GM21717 (cell line): ENCODE measurements around the gene DMBX1.

Experiments used
- ATAC-seq: cut with Tn5 transposase; IDR thresholded peaks from one replicate; pipeline ENCODE4 v1.9.1; 2021; ENCODE audit warnings: mild to moderate bottlenecking, moderate library complexity; ENCODE audit not compliant: unreplicated experiment

Gene DMBX1

DNA sequence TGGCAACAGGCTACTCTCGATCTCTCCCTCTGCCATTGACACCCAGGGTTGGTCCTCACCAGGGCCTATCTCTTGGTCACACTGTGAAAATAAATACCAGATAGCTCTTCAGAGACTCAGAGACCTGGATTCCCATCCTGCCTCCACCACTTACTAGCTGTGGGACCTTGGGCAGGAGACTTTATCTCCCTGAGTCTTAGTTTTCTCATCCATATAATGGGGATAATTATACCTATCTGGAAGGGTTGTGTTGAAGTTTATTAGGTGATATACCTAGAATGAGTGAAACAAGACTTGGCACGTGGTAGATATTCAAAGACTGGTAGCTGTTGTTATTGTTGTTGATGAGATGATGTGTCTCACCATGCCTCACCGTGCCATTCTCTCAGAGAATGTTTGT lies 7.4 kb downstream of the DMBX1 start:
- no peak for ATAC-seq

DNA sequence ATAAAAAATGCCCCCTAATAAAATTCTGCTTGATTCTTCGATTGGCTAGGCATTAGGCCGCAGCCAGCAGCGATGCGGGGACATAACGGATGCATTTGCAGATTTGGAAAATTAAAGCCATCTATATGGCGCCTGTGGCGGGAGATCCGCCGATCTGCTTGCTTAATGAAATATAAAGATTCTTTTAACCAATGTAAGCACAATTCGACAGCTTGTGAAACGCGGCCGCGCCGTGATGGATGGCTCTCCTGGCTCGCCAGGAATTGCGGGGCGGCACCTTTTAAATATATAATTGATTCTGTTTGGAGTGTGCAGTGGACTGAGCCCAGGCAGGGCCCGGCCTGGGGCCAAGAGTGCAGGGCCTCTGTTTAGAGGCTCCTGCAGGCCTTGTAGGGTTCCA lies 8.0 kb downstream of the DMBX1 start:
- no peak for ATAC-seq

DNA sequence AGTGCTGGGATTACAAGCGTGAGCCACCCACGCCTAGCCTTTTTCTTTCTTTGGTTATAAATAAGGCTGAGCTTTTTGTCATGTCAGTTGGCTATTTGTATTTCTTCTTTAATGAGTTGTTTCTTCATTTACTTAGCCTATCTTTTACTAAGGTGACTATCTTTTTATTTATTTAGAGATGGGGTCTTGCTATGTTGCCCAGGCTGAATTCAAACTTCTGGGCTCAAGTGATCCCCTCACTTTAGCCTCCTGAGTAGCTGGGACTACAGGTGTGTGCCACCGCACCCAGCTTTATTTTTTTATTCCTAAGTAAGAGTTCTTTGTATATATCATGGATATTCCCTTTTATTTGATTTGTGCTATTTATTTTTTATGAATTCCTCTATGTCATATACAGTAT lies 11.9 kb downstream of the DMBX1 start:
- ATAC-seq = no peak

DNA sequence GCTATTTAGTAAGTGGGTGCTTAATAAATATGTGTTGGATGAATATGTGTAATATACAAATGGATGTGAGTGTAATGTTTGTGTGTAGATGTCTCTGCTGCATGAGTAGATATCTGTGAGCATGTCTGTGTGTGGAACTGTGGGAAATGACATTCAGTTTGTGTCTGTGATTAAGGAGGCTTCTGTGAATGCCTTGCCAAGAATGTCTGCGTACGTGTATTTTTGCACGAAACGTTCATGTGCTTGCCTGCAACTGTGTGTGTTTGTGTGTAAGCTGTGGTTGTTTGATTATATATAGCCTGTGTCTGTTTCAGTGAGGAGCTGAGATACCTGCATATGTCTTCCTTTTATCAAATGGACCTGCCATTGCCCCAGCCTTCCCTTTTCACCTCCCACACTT lies 13.8 kb downstream of the DMBX1 start:
- ATAC-seq = no peak

DNA sequence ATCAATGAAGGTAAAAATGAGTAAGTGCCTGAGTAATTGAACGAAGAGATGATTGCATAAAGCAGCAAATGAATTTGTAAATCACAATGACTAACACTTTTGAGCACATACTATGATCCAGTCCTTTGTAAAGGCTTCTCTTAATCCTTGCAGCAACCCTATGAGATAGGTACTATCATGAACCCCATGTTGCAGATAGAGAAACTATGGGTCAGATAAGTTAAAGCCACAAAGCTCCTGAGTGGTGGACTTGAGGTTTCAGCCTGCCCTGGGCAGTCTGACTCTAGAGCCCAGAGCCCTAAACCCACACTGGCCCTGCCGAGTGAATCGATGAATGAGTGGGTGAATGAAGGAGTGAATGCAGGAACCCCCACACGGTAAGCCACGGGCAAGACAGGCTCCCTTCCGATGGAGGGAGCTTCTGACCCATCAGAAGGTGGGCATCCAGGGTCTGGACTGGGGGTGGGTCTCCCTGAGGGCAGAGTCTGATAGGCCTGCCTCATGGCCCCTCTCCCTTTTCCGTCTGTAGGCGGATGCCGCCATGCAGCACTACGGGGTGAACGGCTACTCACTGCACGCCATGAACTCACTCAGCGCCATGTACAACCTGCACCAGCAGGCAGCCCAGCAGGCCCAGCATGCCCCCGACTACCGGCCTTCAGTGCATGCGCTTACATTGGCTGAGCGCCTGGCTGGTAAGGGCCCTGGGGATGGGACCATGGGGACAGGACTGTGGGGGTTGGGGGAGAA lies 17.0 kb downstream of the DMBX1 start:
- no peak for ATAC-seq

DNA sequence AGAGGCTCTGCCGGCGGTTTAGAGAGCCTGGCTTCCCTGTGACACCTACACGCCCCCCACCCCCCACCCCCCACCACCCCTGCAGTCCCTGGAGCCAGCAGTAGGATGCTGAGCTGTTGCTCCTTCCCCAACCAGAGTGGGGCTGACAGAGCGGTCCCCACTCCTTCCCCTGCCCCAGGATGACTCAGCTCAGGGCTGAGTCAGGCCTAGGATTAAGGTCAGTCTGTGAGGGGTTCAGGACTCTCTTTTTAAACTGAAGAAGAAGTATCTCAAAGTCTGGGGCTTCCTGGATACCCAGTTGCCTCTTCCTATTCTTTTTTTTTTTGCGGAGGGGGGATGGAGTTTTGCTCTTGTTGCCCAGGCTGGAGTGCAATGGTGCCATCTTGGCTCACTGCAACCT lies 19.1 kb downstream of the DMBX1 start:
- no peak for ATAC-seq

DNA sequence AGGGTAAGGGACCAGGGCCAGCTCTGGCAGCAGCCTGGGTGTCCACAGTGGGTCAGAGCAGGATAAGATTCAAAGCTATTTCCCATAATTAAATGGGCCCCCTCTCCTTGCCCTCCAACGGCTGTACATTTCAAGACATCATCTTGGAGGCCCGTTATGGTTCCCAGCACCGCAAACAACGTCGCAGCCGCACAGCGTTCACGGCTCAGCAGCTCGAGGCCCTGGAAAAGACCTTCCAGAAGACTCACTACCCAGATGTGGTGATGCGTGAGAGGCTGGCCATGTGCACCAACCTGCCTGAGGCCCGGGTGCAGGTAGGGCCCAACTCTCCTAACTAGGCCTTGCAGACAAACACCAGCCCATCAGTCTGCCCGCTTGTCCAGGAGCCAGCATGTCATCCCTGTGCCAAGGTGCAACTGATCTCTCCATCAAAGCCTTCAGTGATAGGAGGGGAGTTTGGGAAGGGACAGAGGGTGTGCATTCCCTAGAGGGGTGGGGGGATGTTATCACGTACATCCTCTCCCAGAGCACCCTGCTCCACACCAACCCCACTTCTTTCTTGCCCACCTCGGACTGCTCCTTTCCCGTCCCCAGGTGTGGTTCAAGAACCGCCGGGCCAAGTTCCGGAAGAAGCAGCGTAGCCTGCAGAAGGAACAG lies 20.8 kb downstream of the DMBX1 start:
- no peak for ATAC-seq

DNA sequence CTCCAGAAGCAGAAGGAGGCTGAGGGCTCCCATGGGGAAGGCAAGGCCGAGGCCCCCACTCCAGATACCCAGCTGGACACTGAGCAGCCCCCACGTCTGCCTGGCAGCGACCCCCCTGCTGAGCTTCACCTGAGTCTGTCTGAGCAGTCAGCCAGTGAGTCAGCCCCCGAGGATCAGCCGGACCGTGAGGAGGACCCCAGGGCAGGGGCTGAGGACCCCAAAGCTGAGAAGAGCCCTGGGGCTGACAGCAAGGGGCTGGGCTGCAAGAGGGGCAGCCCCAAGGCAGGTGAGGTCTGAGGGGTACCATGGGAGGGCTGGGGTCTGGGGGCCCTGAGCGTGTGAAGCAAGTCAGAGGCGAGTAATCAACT lies 21.3 kb downstream of the DMBX1 start:
- no peak for ATAC-seq

DNA sequence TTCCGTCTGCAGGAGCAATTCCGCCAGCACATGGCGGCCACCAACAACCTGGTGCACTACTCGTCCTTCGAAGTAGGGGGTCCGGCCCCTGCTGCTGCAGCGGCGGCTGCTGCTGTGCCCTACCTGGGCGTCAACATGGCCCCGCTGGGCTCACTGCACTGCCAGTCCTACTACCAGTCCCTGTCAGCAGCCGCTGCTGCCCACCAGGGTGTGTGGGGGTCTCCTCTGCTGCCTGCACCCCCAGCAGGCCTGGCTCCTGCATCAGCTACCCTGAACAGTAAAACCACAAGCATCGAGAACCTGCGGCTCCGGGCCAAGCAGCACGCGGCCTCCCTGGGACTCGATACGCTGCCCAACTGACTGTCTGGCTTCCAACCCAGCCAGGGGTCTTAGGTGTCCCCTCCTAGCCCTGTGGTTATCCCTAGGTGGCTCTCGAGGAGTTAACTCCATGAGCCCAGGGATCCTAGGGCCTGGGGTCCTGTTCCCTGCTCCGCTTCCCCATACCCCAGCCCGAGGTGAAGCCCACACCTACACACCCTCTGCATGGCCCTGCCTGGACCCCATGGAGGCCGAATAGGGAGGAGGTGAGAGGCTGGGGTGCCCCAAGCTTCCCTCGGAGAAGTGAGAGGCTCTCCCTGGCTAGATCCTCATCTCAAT lies 22.6 kb downstream of the DMBX1 start:
- ATAC-seq = no peak

DNA sequence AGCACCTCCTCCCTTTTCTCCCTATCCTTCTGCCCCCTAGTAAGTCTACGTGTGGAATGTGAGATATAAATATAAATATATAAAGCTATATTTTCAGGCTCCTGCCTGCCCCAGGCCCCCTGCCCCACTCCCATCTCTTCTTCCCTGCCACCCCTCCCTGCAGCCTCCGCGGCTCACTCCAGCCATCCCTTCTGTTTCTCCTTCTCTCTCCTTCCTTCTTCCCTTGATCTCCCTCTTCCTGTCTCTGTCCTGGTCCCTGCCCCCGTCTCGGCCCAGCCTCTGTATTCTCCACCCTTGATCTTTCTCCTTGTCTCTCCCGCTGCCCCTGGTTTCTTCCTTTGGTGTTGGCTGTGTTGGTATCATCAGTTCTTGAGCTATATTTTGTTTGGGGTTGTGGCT lies 23.2 kb downstream of the DMBX1 start:
- ATAC-seq = no peak

DNA sequence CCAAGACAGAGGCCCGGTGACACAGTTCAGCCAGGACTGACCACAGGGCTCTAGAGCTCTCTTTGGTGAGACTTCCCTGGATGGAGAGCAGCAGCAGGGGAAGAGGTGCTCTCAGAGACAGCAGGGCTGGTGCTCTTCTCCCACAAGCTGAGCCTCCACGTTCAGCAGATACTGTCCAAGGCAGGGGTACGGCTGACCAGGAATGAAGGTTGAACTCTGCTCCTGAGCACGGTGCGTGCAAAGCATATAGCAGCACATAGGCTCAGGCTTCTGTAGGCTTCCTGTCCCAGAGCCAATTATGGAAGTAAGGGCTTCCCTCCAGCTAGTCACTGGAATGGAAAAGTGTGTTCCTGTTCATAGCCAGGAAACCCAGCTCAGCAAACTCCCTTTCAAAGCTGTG lies 23.9 kb downstream of the DMBX1 start:
- no peak for ATAC-seq

DNA sequence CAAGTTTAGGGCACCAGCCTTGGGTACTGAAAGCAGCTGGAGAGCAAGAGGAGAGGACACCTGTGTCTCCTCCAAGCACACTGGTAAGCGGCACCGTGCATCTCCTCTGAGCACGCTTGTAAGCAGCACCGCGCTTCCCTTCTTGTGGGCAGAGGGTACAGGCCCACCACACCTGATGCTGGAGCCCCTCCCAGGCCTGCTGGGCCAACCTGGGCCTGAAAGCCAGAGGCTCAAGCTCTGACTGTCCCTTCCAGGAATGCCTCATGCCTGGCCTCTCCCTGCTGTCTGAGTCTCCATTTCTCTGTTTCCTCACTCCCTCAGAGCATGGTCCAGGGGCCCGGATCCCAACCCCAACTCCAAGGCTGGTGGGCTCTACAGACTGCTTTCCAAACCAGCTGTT lies 25.9 kb downstream of the DMBX1 start:
- ATAC-seq = no peak

DNA sequence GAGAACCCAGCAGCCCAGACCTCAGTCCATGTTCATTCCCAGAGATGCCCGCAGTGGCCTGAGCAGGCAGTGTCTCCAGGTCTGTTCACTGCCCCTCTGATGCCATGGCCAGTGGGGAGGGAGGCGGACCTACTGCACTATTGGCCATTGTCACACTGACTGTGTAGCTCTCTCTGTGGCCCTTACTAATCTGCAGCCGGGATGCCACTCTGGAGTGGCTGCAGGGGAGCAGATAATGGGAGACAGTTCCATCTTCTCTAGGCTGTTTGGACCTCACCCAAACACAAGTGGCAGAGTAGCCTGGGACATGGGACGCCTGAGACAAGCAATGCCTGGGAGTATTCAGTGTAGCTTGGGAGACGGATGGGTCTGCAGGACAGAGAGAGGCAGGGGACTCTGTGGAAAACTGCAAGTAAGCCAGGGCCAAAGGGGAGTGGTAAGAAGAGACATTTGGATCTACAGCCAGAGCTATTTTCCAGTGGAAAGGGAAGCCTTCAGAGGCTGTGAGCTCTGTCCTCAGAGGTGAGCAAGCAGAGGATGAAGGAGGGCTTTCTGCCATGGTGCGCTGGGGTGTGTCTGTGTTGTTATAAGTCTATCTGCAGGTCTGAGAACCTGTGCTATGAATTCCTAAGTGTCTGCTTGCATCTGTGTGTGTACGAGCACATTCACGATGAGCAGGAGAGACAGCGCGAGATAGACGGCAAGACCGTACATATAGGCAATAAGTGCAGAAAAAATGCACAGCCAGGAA lies 26.7 kb downstream of the DMBX1 start:
- ATAC-seq = no peak

DNA sequence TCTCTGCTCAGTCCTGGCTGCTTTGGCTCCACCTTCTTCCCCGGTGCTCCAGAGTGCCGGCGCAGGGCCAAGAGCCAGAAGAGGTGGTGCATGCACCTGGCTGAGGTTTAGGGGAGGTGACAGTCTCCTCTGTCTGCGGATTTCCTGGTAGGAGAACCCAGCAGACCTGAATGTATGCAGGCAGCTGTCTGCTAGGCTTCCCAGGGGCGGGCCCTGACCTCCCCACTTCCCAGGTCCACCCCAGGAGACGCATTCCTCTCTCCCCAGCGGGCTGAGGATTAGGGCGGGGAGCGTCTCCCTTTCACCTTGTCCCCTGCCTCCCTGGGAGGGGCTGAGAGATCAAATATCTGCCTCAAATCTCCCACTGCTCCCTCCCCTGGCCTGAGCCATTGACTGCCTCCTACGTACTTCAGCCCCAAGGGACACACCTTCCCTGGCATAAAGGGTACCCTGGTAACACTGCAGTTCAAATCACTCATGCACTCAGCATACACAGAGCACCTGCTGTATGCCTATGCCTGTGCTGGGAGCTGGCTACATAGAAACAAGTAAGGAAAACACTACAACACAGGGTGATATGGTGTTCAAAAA lies 27.5 kb downstream of the DMBX1 start:
- no peak for ATAC-seq

DNA sequence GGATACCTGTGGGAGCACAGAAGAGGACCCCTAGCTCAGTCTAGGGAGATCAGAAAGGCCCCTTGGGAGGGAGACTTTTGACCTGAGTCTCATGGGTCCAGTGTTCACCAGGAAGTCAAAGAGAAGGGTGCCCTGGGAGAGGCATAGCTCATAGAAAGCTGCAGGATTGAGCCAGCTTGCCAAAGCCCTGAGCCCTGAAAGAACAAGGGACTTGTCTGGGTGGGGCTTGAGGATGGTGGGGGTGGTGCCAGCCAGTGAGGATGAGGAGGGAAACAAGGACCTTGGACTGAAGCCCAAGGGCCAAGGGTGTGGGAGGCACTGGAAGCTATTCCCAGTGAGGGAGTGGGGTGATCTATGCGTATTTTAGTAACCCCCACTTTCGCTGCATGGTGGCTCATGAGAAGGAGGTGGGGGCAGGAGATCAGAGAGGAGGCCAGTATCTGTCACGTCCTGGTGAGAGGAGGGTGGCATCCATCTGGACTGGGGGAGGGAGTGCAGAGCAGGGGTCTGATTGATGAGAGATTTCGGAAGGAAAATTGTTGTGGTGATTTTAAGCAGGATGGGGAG lies 28.4 kb downstream of the DMBX1 start:
- ATAC-seq = no peak

DNA sequence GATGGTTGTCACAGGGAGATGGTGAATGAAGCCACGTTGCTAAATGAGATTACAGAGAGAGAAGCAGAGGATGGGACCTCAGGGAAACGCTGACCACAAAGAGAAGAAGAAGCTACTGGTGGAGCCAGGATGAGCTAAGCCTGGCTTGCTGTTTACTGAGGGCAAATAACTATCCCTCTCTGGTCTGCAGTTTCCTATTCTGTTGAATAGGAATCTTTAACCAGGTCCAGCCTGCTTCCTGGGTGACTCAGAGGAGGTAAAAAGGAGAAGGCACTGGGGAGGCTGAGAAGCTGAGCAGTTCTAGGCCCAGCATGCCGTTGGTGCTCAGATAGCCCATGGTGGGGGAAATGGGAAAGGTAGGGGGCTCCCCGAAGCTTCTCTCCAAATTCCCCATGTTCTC lies 29.6 kb downstream of the DMBX1 start:
- no peak for ATAC-seq

DNA sequence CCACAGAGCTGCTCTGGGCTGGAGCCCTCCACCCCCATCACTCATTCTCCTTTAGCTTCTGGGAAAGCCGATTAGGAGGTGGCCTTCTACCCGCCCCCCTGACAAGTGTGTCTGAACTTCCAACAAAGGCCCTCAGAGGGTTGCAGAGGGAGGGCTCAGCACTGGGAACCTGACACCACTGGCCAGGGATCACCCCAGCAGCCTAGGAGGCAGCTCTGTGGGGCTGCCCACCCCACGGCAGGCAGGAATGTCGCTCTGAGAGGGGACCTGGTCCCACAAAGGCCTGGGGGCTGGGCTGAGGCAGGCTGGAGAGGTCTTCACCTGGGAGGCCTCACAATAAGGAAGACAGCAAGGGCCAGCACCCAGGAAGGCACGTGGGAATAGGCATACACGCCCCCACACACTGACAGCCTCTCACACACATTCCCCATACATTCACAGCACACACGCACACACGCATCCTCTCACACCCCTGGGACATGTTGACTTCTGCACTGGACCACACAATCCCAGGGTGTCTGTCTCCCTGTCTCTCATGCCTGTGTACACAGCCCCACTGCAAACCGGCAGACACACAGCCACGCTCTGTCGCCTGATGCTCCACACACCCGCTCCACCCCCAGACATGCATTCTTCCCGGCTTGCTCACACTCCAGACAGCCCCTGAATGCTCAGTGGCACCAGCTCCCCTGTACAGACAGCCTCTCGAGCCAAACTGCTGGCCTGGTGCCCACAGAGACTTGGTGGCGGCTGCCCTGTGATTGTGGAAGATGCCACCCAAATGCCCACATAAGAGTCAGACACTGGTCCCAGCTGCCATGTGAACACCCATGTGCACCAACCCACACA lies 30.7 kb downstream of the DMBX1 start:
- ATAC-seq = no peak

DNA sequence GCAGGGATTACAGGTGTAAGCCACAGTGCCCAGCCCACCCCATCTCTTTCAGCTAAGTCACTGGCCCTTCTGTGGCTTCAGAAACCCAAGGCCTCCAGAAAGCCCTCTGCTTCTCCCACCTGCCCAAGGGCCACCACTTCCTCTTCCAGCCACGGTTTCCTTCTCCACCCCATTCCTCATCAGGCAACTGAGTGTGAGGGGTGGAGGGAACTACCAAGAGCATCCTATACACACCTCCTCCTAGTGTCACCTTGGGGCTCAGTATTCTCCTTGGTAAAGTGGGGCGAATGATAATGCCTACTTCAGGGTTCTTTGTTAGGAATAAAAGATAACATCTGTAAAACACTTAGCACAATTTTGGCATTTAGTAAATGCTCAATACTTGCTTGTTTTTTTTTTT lies 31.8 kb downstream of the DMBX1 start:
- ATAC-seq = no peak

DNA sequence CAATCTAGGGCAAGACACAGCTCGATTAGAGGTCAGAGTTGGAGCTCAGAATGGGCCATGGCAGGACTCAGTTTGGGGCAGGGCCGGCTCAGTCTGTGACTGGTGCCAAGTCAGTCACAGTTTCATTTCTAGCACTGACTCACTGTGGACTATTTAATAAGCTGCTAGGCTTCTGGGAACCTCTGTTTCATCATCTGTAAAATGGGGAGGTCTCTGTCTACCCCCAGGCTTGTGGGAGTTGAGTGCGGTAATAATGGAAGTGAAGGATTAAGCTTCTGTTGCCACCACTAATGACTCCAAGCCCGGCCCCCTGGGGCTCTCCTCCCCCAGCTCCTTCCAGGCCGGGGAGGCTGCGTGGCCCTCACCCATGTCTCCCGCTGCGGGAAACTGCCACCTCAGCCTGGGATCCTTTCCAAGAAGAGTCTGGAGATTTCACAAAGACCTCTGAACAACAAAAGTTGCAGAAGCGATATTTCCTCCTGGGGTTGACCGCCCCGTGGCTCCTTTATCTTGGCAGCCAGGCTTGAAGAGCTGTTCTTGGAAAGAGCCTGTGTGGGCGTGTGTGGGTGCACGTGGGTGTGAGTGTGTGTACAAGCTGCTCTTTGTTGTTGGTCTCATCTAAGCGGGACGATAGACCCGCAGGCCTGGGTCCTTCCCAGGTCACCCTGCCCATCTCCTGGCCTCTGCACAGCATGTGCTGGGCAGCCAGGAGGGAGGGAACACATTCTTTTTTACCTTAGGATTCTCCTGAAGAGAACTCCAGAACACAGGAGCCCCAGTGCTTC lies 32.7 kb downstream of the DMBX1 start:
- peak; percentile 79 for ATAC-seq
